ENCODE measurements around the gene OVCH2.

OVCH2 gene

GRCh38 chr11:7640816-7641215, 65.5 kb downstream of the OVCH2 start:
- no peak for DNase-seq (ENCODE audit: extremely low read depth, low read depth)
- TF ChIP-seq CTCF (IDR thresholded peaks at IDR 0.05; ENCODE audit: low read depth, low read length): no peak

GRCh38 chr11:7639643-7640025, 66.6 kb downstream of the OVCH2 start:
- no peak for DNase-seq (ENCODE audit: extremely low read depth, low read depth)
- TF ChIP-seq CTCF (IDR thresholded peaks at IDR 0.05; ENCODE audit: low read depth, low read length): no peak

Data from AG09319 (cell line).